HG03097 (cell line): ENCODE results near the gene TBC1D19.

ENCODE experiments used
- ATAC-seq: cut with Tn5 transposase; IDR thresholded peaks from one replicate; pipeline ENCODE4 v1.9.1; 2021; ENCODE audit not compliant: unreplicated experiment, low FRiP score

Gene TBC1D19

GRCh38 chr4:26804451-26804850 is 220.6 kb downstream of the TBC1D19 start:
- ATAC-seq: no peak

- ATAC-seq: no peak
Measured at GRCh38 chr4:26804925-26805324, 221.0 kb downstream of the TBC1D19 start.
